GDM1 (cell line): ENCODE measurements around the gene ATG7.
"Not testable (repeated sequence)": the region's sequence is repeated elsewhere in the genome, so short reads cannot be mapped to it uniquely, and the experiment has no call there.

Source experiments
- DNase-seq: peaks from one replicate; lab custom pipeline; 2025; lab: John Stamatoyannopoulos, UW

ATG7 gene

GRCh38 chr3:11434563-11435096, 162.4 kb downstream of the ATG7 start:
- no peak for DNase-seq

- DNase-seq: no peak
Measured at GRCh38 chr3:11435440-11436165, 163.4 kb downstream of the ATG7 start.

GRCh38 chr3:11436775-11437174, 164.6 kb downstream of the ATG7 start:
- DNase-seq: no peak

GRCh38 chr3:11437506-11437905, 165.3 kb downstream of the ATG7 start:
- DNase-seq: no peak

GRCh38 chr3:11438646-11439045, 166.4 kb downstream of the ATG7 start:
- DNase-seq: no peak

- DNase-seq: not testable (repeated sequence)
Measured at GRCh38 chr3:11441346-11441745, 169.1 kb downstream of the ATG7 start.

- DNase-seq: no peak
Measured at GRCh38 chr3:11444404-11444803, 172.2 kb downstream of the ATG7 start.

- DNase-seq: not testable (repeated sequence)
Measured at GRCh38 chr3:11445193-11445592, 173.0 kb downstream of the ATG7 start.

- no peak for DNase-seq
Measured at GRCh38 chr3:11445883-11446282, 173.7 kb downstream of the ATG7 start.

GRCh38 chr3:11447584-11448200, 175.5 kb downstream of the ATG7 start:
- DNase-seq: no peak

GRCh38 chr3:11450015-11450414, 177.8 kb downstream of the ATG7 start:
- no peak for DNase-seq

GRCh38 chr3:11452312-11452711, 180.1 kb downstream of the ATG7 start:
- no peak for DNase-seq

GRCh38 chr3:11452885-11453847, 181.0 kb downstream of the ATG7 start:
- DNase-seq: no peak

- no peak for DNase-seq
Measured at GRCh38 chr3:11455956-11456355, 183.8 kb downstream of the ATG7 start.

- DNase-seq: no peak
Measured at GRCh38 chr3:11457135-11457534, 184.9 kb downstream of the ATG7 start.

GRCh38 chr3:11459186-11459824, 187.1 kb downstream of the ATG7 start:
- DNase-seq: no peak

GRCh38 chr3:11461226-11461625, 189.0 kb downstream of the ATG7 start:
- DNase-seq: no peak

GRCh38 chr3:11462673-11463072, 190.5 kb downstream of the ATG7 start:
- not testable (repeated sequence) for DNase-seq

GRCh38 chr3:11463591-11463990, 191.4 kb downstream of the ATG7 start:
- no peak for DNase-seq

GRCh38 chr3:11464356-11464755, 192.2 kb downstream of the ATG7 start:
- no peak for DNase-seq

GRCh38 chr3:11465744-11466616, 193.8 kb downstream of the ATG7 start:
- DNase-seq: no peak
